Measurements from ENCODE around the gene CIT.

DNA sequence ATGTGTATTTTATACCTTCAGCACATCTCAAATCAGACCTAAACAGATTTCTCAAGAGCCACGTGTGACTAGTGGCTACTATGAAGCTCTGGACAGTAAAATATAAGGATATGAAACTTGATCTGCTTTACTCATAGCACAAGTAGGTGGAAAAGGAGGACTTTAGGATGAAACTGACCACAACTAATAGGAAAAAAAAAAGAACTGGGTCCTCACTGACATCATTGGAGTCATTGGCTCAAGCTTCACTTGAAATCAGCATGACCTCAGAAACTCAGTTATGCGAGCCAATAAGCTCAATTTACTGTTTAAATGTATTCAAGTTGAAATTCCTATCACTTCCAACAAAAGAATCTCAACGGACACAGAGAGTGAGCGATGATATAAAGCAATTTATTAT, 34.1 kb upstream of the CIT start:
- TF ChIP-seq EZH2 (IDR thresholded peaks at IDR 0.05) (no peak), EZH2phosphoT487 (IDR thresholded peaks at IDR 0.05) (no peak)
- TF ChIP-seq, protein P1, sequence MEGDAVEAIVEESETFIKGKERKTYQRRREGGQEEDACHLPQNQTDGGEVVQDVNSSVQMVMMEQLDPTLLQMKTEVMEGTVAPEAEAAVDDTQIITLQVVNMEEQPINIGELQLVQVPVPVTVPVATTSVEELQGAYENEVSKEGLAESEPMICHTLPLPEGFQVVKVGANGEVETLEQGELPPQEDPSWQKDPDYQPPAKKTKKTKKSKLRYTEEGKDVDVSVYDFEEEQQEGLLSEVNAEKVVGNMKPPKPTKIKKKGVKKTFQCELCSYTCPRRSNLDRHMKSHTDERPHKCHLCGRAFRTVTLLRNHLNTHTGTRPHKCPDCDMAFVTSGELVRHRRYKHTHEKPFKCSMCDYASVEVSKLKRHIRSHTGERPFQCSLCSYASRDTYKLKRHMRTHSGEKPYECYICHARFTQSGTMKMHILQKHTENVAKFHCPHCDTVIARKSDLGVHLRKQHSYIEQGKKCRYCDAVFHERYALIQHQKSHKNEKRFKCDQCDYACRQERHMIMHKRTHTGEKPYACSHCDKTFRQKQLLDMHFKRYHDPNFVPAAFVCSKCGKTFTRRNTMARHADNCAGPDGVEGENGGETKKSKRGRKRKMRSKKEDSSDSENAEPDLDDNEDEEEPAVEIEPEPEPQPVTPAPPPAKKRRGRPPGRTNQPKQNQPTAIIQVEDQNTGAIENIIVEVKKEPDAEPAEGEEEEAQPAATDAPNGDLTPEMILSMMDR (IDR thresholded peaks at IDR 0.05), result no peak

Measured in neural progenitor cell (in vitro differentiated cells).